ENCODE results near the gene TMEM259.

The TMEM259 gene

GRCh38 chr19:1020868-1021425, at the start of gene TMEM259:
TMEM259 (minus strand) TSS chr19:1021123; CDS start chr19:1020996, 127 bp downstream.
- DNase-seq, result peak; percentile 83 to 95

DNA sequence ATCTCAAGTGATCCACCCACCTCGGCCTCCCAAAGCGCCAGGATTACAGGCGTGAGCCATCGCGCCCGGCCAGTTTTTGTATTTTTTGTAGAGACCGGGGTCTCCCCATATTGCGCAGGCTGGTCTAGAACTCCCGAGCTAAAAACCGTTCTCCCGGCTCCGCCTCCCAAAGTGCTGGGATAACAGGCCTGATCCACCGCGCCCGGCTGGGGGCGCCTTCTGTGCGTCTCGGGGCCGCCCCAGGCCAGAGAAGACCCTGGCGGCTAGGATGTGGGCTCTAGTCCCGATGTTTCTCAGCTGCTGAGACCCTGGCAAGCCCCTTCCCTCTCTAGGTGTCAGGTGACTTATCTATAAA, 49.6 kb upstream of the TMEM259 start:
- DNase-seq, result no peak

- no peak for DNase-seq
Measured at GRCh38 chr19:1069009-1069779, 48.3 kb upstream of the TMEM259 start.

DNA sequence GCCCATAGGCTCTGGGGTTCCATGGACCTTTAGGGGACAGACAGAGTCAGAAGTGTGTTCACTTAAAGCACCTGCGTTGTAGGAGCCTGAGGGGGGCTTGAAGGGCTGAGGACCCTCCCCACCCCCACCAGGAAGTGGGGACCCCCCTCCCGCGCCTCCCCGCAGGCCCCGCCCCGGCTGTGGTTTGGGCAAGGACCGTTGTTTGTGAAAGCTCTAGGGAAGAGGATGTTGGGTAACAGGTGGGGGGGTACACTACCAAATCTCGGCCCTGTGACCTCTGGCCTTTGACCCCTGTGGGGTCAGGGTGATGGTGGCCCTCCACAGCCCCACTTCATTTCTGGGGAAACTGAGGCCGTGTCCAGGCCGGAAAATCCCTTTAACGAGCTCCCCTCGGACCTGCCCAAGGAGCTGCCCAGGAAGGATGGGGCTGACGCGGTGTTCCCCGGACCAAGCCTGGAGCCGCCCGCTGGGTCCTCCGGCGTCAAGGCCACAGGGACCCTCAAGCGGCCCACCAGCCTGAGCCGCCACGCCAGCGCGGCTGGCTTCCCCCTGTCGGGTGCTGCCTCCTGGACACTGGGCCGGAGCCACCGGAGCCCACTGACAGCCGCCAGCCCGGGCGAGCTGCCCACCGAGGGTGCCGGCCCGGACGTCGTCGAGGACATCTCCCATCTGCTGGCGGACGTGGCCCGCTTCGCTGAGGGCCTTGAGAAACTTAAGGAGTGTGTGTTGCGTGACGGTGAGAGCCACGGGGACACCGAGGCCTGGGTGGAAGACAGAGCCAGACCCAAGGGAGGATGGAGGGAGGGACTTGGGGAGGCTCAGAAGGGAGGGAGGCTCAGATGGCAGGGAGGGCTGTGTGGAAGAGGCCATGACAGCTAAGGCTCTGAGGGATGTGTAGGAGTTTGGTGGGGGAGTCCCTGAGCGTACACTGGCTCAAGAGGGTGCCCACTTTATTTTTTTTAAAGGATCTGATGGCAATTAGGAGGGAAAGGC, 47.4 kb upstream of the TMEM259 start:
- DNase-seq, result no peak

- DNase-seq, result no peak
Measured at GRCh38 chr19:1067341-1067957, 46.5 kb upstream of the TMEM259 start.

DNA sequence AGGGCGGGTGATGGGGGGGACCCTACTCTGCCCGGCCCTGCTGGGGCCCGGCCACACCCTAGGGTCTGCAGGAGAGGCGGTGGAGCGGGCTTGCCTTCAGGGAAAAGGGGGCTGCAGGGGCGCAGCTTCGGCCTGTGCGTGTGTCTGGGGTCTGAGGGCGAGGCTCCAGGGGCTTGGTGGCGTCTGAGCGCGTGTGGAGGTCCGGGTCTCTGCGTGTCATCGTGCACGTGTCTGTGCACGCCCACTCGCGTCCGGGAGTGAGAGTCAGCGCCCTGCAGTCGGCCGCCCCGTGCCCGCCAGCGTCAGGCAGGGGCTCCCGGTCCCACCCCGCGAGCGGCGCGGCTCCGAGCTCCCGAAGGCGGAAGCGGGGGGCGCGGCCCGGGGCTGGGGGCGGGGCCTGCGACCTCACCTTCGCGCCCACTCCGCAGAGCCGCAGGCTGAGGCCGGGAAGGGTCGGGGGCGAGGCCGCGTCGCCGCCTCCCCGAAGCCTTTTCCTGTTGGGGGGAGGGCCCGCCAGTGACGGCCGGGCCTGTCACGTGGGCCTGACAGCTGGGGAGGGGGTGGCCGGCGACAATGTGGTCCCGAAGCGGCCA, 45.9 kb upstream of the TMEM259 start, which contains the start of gene ARHGAP45:
TSS of gene ARHGAP45 (plus strand) at position 420 of the 593 bp plus-strand sequence. CDS start 239 bp downstream, outside the sequence.
- no peak for DNase-seq

- DNase-seq, result no peak
Measured at GRCh38 chr19:1066251-1066747, 45.4 kb upstream of the TMEM259 start.

DNA sequence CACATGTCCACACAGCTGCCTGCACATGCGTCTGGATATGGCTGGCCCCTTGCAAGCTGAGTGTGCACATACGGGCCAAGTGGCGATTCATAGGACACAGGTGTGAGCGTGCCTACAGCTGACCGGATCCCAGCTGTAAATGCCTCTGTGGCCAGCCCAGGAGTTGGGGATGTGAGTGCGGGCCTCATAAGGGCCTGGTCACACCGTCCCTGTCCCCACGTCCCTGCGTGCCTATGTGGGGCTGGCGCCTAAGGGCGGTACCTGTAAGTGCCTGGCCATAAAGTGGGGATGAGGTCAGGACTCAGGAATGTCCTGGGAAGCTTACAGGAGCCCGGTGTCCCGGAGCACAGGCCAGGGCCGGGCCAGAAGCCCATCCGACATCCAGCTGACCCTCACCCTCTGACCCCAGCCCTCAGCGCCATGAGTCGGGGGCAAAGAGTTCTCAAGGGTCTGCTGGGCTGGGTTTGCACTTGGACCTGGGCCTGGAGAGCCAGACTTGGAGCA, 44.7 kb upstream of the TMEM259 start:
- no peak for DNase-seq

DNA sequence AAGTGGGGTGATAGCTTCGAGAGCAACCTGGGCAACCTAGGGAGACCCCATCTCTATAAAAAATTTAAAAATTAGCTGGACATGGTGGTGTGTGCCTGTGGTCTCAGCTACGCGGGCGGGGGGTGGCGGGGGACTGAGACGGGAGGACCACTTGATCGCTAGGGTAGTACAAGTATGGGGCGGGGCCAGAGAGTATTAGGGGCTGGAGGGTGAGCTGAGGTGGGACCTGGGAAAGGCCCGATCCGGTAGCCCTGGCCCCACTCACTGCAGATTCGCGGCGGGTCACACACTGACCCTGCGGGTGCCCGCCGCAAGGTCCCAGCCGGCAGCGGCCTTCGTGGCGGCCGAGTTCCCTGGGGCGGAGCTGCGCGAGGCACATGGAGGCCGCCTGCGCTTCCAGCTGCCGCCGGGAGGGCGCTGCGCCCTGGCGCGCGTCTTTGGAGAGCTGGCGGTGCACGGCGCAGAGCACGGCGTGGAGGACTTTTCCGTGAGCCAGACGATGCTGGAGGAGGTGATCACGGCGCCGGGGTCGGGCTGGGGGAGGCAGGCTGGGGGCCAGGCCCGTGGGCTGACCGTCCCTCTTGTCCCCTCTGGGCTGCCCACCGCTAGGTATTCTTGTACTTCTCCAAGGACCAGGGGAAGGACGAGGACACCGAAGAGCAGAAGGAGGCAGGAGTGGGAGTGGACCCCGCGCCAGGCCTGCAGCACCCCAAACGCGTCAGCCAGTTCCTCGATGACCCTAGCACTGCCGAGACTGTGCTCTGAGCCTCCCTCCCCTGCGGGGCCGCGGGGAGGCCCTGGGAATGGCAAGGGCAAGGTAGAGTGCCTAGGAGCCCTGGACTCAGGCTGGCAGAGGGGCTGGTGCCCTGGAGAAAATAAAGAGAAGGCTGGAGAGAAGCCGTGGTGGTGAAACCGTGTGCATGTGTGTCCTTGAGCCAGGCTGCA, 44.0 kb upstream of the TMEM259 start:
- DNase-seq, result peak in 1 of 2 experiments; percentile 51

DNA sequence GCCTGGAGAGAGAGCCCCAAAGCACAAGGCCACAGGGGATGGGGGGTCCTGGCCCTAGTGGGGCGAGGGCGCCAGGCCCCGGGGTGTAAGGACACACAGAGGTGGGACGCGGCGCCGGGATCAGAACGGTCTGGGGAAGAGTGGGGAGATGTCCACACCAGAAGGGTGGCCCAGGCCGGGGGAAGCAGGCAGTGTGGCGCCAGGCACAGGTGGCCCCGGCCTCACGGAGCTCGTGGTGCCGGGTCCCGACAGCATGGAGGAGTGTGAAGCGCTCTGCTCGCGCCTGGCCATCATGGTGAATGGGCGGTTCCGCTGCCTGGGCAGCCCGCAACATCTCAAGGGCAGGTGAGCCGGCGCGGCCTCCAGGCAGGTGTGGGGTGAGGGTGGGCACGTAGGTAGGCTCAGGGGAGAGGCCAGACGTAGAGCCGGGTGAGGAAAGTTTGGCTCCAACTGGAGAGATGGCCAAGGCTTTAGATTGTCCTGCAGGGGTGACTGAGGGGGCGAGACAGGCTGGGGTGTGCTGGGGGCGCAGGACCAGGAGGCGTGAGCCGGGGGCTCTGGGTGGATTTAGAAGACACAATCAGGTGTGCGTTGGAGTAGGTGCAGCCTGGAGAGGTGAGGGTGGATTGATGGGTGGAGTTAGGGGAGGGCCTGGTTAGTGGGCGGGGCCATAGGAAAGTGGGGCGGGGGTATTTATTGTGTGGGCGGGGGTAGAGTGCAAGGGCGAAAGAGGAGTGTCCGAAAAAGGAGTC, 43.2 kb upstream of the TMEM259 start:
- DNase-seq, result peak in 1 of 2 experiments; percentile 58

DNA sequence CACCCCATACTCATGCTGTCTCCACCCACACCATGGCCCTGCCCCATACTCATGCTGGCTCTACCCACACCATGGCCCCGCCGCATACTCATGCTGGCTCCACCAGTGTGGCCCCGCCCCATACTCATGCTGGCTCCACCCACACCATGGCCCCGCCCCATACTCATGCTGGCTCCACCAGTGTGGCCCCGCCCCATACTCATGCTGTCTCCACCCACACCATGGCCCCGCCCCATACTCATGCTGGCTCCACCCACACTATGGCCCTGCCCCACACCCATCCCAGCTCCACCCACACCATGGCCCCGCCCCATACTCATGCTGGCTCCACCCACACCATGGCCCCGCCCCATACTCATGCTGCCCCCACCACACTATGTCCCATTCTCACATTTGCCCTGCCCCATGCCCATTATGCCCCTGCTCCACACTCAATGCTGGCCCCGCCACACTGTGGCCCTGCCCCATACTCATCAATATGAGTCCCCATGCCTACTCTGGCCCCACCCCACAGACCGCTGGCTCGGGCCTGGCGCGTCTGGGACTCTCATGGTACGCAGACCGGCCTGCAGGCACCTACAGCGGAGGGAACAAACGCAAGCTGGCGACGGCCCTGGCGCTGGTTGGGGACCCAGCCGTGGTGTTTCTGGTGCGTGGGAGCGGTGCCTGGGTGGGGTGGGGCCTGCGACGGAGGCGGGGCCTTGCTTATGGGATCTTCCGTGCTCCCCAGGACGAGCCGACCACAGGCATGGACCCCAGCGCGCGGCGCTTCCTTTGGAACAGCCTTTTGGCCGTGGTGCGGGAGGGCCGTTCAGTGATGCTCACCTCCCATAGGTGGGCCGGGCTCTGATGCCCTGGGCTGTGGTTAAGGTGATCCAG, 42.3 kb upstream of the TMEM259 start:
- DNase-seq, result no peak

DNA sequence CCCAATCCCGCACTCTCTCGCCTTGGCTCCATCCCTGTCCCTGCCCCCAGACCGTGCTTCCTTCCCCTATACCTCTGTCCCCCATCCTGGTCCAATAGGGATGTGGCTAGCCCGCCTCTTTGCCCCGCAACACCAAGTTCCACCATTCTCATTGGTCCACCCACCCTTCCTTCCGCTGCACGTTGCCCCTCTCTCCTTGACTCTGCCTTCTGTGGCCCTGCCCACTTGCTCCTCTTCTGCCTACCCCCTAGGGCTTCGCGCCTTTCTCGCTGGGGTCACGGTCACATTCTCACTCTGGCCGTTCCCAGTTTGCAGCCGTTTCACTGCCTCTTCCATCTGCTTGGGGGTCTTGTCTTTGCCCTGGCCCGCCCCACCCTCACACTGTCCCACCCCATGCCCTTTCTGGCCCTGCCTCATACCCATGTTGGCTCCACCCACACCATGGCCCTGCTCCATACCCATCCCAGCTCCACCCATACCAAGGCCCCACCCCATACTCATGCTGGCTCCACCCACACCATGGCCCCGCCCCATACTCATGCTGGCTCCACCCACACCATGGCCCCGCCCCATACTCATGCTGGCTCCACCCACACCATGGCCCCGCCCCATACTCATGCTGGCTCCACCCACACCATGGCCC, 41.6 kb upstream of the TMEM259 start:
- DNase-seq, result no peak

GRCh38 chr19:1061987-1062386, 41.1 kb upstream of the TMEM259 start:
- DNase-seq, result no peak

DNA sequence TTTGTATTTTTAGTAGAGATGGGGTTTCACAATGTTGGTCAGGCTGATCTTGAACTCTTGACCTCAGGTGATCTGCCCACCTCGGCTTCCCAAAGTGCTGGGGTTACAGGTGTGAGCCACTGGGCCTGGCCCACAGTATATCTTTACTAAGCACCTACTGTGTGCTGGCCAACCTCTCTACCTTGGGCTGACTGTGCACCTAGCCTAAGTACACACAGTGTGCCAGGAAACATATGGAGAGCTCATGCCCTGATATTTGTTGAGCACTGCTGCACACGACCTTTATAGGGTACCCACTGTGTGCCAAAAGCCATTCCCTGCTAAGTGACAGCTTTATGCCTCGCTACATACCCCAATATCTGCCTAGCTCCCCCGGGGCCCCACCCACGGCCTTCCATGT, 39.8 kb upstream of the TMEM259 start:
- DNase-seq, result no peak

DNA sequence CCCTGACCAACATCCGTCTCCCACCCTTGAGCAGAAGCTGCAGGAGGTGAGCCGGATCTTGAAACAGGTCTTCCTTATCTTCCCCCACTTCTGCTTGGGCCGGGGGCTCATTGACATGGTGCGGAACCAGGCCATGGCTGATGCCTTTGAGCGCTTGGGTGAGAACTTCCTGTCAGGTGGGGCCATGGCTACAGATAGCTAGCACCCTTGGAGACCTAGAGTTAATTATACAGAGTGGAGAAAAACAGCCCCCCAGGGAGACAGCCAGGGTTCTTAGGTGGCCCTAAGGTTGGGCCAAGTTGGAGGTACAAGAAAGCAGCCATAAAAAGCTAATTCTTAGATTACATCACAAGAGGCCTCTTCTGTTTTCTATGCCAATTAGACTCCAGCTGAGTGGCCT, 37.2 kb upstream of the TMEM259 start:
- DNase-seq, result no peak

- peak in 1 of 2 experiments; percentile 36 for DNase-seq
Measured at GRCh38 chr19:1057176-1057855, 36.4 kb upstream of the TMEM259 start.

DNA sequence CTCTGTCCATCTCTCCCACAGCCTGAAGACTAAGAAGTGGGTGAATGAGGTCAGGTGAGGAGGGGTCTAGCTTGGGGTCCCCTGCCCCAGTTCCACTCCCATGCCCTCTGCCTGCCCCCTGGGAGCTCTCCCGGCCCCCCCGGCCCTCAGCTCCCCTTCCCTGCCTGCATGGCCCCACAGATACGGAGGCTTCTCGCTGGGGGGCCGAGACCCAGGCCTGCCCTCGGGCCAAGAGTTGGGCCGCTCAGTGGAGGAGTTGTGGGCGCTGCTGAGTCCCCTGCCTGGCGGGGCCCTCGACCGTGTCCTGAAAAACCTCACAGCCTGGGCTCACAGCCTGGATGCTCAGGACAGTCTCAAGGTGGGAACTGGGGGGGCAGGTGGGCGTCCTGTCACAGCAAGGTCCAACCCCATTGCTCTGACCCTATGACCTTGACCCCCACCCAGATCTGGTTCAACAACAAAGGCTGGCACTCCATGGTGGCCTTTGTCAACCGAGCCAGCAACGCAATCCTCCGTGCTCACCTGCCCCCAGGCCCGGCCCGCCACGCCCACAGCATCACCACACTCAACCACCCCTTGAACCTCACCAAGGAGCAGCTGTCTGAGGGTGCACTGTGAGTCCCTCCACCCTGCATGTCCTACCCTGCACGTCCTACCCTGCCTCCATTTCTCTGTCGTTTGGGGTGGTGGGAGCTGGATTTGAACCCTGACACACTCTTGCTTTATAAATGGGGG, 35.1 kb upstream of the TMEM259 start:
- DNase-seq, result no peak

All from NCI-H526 (cell line).